Effector memory CD4-positive, alpha-beta T cell (primary cell): ENCODE results near the gene CTSZ.
A peak's percentile ranks its signal among the peaks of the same experiment; 100 is the strongest.

Experiments used
- DNase-seq, 3 donors: peaks; one replicate each; pipeline ENCODE4 v3.0.0-alpha.2; 2020
- H3K27ac ChIP-seq: 2 replicates; pipeline ENCODE4 v1.7.0; 2013; ENCODE audit warnings: mild to moderate bottlenecking, low read length, moderate library complexity; ENCODE audit not compliant: insufficient read depth, poor library complexity, severe bottlenecking
- H3K27me3 ChIP-seq: replicated peaks from 2 replicates; pipeline ENCODE4 v1.7.0; 2013; ENCODE audit warnings: mild to moderate bottlenecking, low read length; ENCODE audit not compliant: insufficient read depth, control insufficient read depth, poor library complexity, severe bottlenecking
- H3K36me3 ChIP-seq: 2 replicates; pipeline ENCODE4 v1.7.0; 2013; ENCODE audit warnings: mild to moderate bottlenecking, low read length, moderate library complexity; ENCODE audit not compliant: control insufficient read depth, insufficient read depth
- H3K4me1 ChIP-seq: 2 replicates; pipeline ENCODE4 v1.7.0; 2013; ENCODE audit warnings: low read length, mild to moderate bottlenecking; ENCODE audit not compliant: control insufficient read depth, insufficient read depth, poor library complexity, severe bottlenecking
- H3K4me3 ChIP-seq: 2 replicates; pipeline ENCODE4 v1.7.0; 2013; ENCODE audit warnings: low read length, low read depth, mild to moderate bottlenecking; ENCODE audit not compliant: insufficient read depth, poor library complexity, severe bottlenecking
- H3K9me3 ChIP-seq: 2 replicates; pipeline ENCODE4 v1.7.0; 2013; ENCODE audit warnings: mild to moderate bottlenecking, low read length, moderate library complexity; ENCODE audit not compliant: control insufficient read depth
- total RNA-seq, 3 donors: gene quantifications; one replicate each; lab custom pipeline; 2026; lab: John Stamatoyannopoulos, UW

Gene CTSZ
- total RNA-seq, result 19.2 to 25.0 (median 24.5) reads per million in 3 donors

- Histone ChIP-seq H3K4me1 (peaks cover 31% of the 10 kb centered on the region), H3K9me3 (no peaks in the 10 kb centered on the region)
Measured at GRCh38 chr20:59006864-59007664, at the start of gene CTSZ. Gene CTSZ, minus strand, starts transcription at chr20:59007254. Its CDS starts 126 bp downstream, at chr20:59007128.

GRCh38 chr20:59055302-59055701, 48.2 kb upstream of the CTSZ start:
- H3K9me3 ChIP-seq, result no peaks in the 10 kb centered on the region
- no peak overlapping the region for H3K4me3 ChIP-seq
- DNase-seq, result no peak
- H3K4me1 ChIP-seq, result no peaks in the 10 kb centered on the region
- H3K27me3 ChIP-seq, result no peaks in the 10 kb centered on the region
- no peaks in the 10 kb centered on the region for H3K36me3 ChIP-seq
- no peak overlapping the region for H3K27ac ChIP-seq

More at GRCh38 chr20:59006864-59007664, at the start of gene CTSZ:
- Histone ChIP-seq H3K27ac (peak within 1 kb of the TSS; percentile 57), H3K36me3 (no peaks in the 10 kb centered on the region), H3K27me3 (no peaks in the 10 kb centered on the region), H3K4me3 (peak within 1 kb of the TSS; percentile 65)
- peak in 2 of 3 donors; percentile 19 to 28 for DNase-seq

GRCh38 chr20:59051666-59052185, 44.7 kb upstream of the CTSZ start:
- H3K4me3 ChIP-seq, result no peak overlapping the region
- H3K4me1 ChIP-seq, result no peaks in the 10 kb centered on the region
- no peak for DNase-seq
- no peaks in the 10 kb centered on the region for H3K36me3 ChIP-seq
- no peaks in the 10 kb centered on the region for H3K27me3 ChIP-seq
- H3K9me3 ChIP-seq, result no peaks in the 10 kb centered on the region
- no peak overlapping the region for H3K27ac ChIP-seq

GRCh38 chr20:59050437-59050836, 43.4 kb upstream of the CTSZ start:
- no peaks in the 10 kb centered on the region for H3K27me3 ChIP-seq

GRCh38 chr20:59048681-59049030, 41.6 kb upstream of the CTSZ start:
- Histone ChIP-seq H3K36me3 (no peaks in the 10 kb centered on the region), H3K4me1 (no peaks in the 10 kb centered on the region), H3K9me3 (no peaks in the 10 kb centered on the region), H3K27me3 (no peaks in the 10 kb centered on the region), H3K27ac (no peak overlapping the region), H3K4me3 (no peak overlapping the region)
- no peak for DNase-seq

More at GRCh38 chr20:59050437-59050836, 43.4 kb upstream of the CTSZ start:
- Histone ChIP-seq H3K4me1 (no peaks in the 10 kb centered on the region), H3K9me3 (no peaks in the 10 kb centered on the region), H3K4me3 (no peak overlapping the region), H3K36me3 (no peaks in the 10 kb centered on the region), H3K27ac (no peak overlapping the region)
- no peak for DNase-seq

- no peak overlapping the region for H3K27ac ChIP-seq
- H3K9me3 ChIP-seq, result no peaks in the 10 kb centered on the region
- H3K4me1 ChIP-seq, result peaks cover 2% of the 10 kb centered on the region
- DNase-seq, result no peak
- no peaks in the 10 kb centered on the region for H3K36me3 ChIP-seq
- H3K27me3 ChIP-seq, result no peaks in the 10 kb centered on the region
- H3K4me3 ChIP-seq, result no peak overlapping the region
Measured at GRCh38 chr20:59047938-59048680, 41.1 kb upstream of the CTSZ start.

GRCh38 chr20:59046862-59047261, 39.8 kb upstream of the CTSZ start:
- Histone ChIP-seq H3K4me3 (no peak overlapping the region), H3K9me3 (no peaks in the 10 kb centered on the region), H3K4me1 (peaks cover 7% of the 10 kb centered on the region), H3K27ac (no peak overlapping the region), H3K27me3 (no peaks in the 10 kb centered on the region), H3K36me3 (no peaks in the 10 kb centered on the region)
- DNase-seq, result no peak

- H3K4me1 ChIP-seq, result peaks cover 24% of the 10 kb centered on the region
- no peak for DNase-seq
- H3K27me3 ChIP-seq, result no peaks in the 10 kb centered on the region
- H3K9me3 ChIP-seq, result no peaks in the 10 kb centered on the region
- H3K27ac ChIP-seq, result no peak overlapping the region
- no peaks in the 10 kb centered on the region for H3K36me3 ChIP-seq
- H3K4me3 ChIP-seq, result no peak overlapping the region
Measured at GRCh38 chr20:59044796-59045195, 37.7 kb upstream of the CTSZ start.

- Histone ChIP-seq H3K4me1 (peaks cover 24% of the 10 kb centered on the region), H3K9me3 (no peaks in the 10 kb centered on the region), H3K4me3 (no peak overlapping the region), H3K27me3 (no peaks in the 10 kb centered on the region), H3K36me3 (no peaks in the 10 kb centered on the region), H3K27ac (no peak overlapping the region)
- no peak for DNase-seq
Measured at GRCh38 chr20:59044295-59044694, 37.2 kb upstream of the CTSZ start.

GRCh38 chr20:59043698-59044097, 36.6 kb upstream of the CTSZ start:
- H3K4me3 ChIP-seq, result no peak overlapping the region
- no peak for DNase-seq
- H3K4me1 ChIP-seq, result peaks cover 24% of the 10 kb centered on the region
- H3K9me3 ChIP-seq, result no peaks in the 10 kb centered on the region
- peak overlapping the region; percentile 0 for H3K27ac ChIP-seq
- H3K36me3 ChIP-seq, result no peaks in the 10 kb centered on the region
- H3K27me3 ChIP-seq, result no peaks in the 10 kb centered on the region
